ENCODE measurements around the gene PPP1R2.

GRCh38 chr3:195574497-195575304, 31.6 kb upstream of the PPP1R2 start:
- TF ChIP-seq SP1 (IDR thresholded peaks at IDR 0.05) (no peak), L3MBTL2 (conservative IDR thresholded peaks at IDR 0.05) (no peak), FOXM1 (IDR thresholded peaks at IDR 0.05; ENCODE audit: borderline replicate concordance) (no peak), HDGF (IDR thresholded peaks at IDR 0.05; ENCODE audit: borderline replicate concordance) (no peak), FOXA1 (IDR thresholded peaks at IDR 0.05) (no peak), CTBP1 (IDR thresholded peaks at IDR 0.05; ENCODE audit: borderline replicate concordance) (no peak)

Data from HEK293T (cell line).